Measurements from ENCODE around the gene EFNB2.

EFNB2 gene

DNA sequence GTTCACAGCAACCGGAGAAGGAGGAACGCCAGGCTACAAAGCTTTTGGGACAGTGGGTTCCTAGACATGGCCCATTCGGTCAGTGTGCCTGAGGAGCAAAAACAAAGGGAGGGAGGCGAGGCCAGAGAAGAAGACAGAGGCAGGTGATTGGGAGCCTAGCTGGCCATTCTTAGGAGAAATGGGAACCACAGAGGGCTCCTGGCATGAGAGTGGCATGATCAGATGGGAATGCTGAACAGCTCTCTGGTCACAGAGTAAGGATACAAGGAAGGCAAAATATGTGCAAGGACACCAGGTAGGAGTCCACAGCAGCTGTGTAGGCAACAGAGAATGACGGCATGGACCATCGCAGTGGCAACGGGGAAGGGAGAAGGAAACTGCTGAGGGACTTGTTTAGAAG is 82.4 kb downstream of the EFNB2 start:
- no peak for DNase-seq (ENCODE audit: low read depth in 2 of 2)

DNA sequence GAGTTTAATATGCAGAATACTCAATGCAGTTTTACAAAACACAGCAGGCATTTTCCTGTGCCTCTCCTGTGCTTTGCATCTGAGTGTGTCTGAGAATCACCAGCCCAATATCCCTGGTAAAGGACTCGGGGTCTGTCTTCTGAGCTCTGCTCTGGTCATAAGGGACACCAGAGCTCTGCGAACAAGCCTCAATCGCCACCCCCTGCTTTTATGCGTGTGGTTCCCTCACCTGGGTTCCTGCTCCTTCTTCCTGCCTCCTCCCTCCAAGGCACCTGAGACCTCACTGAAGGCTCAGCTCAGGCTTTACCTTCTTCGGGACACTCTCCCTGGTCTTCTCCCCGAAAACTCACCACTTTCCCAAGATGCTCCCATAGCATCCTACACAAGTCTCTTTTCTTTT is 84.5 kb downstream of the EFNB2 start:
- DNase-seq (ENCODE audit: low read depth in 2 of 2): no peak

DNA sequence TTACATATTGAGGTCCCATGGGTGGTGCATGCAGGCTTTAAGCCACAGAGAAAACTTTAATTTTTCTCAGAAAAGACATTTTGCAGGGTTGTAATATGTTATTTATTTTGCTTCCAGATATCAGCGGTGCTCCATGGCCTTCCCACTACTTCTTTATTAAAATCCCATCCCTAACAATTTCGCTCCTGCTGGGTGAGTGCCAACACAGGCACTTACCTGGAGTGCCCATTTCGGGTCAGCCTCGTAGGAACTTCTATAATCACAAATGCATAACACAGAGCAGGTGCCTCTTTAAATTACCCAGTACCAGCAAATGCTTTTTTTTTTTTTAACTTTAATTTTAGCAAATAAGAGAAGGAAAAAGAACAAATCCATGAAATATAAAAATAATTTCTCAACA is 86.4 kb downstream of the EFNB2 start:
- DNase-seq (ENCODE audit: low read depth in 2 of 2): no peak

DNA sequence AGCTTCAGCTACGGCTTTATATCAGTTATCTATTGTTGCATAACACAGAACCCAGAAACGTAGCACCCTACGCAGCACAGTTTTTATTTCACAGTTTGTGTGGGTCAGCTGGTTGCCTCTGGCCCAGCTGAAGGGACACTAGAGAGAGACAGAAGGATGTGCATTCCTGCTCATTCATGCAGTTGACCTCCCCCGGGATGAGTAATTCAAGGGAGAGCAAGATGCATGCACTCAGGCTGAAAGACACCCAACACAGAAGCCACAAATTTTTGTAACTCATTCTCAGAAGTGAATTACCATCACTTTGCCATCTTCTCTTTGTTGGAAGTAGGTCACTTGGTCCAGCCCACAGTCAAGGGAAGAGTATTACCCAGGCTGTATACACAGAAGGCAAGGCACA is 89.5 kb downstream of the EFNB2 start:
- no peak for DNase-seq (ENCODE audit: low read depth in 2 of 2)

DNA sequence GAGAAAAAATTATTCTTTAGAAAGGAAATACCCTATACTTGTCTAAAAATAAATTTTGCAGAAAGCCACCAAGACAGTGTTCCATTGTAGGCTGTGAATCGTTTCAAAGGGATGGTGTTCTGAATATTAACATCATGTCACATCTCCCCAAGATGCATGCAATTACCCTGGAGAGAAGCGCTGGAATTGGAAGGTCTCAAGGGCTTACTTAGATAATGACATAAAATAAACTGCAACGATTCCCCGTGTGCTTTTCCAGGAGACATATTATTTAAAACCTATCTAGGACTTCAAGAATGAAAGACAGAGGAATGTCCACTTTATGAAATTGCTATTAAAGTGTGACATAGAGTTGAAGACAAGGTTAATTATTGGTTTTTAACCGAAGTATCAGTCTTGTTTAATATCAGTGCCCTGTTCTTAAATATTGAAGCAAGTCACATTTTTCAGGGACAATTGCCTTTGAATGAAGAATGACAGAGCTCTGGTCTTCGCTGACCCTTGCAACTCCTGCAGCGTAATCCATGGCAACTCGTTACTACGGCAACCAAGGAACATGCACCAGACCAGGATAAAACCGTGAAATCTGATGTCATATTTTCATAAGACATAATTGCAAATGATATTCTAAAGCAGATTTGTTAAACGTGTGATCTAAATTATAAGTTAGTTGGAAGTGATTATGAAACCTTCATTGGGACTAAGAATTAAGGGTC is 91.7 kb downstream of the EFNB2 start:
- no peak for DNase-seq (ENCODE audit: low read depth in 2 of 2)

DNA sequence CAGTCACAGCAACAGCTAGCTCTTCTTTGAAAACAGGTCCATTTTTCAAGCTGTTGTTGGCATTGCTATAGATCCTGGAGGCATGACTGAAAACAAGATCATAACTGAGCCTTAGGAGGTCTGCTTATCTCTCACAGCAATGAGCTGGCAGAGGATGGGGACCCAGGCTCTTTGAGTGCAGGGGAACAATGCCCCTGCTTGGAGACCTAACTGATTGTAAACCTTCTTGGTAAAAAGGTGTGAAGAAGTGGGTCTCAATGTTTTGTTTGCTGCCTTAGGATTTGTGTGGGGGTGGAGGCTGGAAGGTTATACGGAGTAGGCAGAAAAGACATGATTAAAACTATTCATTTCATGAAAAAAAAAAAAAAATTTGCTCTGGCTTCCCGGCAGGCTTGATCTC is 94.6 kb downstream of the EFNB2 start:
- no peak for DNase-seq (ENCODE audit: low read depth in 2 of 2)
